Muscle layer of duodenum (tissue), 2 donors: Measurements from ENCODE around the gene HOXC12.

ENCODE experiments used
- H3K27ac ChIP-seq: one replicate; pipeline ENCODE4 v1.7.0; 2013; ENCODE audit warnings: mild to moderate bottlenecking, low read length
- H3K27me3 ChIP-seq: one replicate; pipeline ENCODE4 v1.7.0; 2013; ENCODE audit warnings: low read depth, mild to moderate bottlenecking, control low read depth, low read length
- H3K36me3 ChIP-seq, 2 donors: one replicate each; pipeline ENCODE4 v1.7.0; 2013; ENCODE audit warnings: low read length in 2 of 2, control low read depth in 1 of 2, mild to moderate bottlenecking in 1 of 2; ENCODE audit not compliant: insufficient read depth in 2 of 2, control insufficient read depth in 1 of 2
- H3K4me1 ChIP-seq, 2 donors: one replicate each; pipeline ENCODE4 v1.7.0; 2013; ENCODE audit warnings: low read length in 2 of 2, mild to moderate bottlenecking in 2 of 2, control low read depth in 1 of 2, moderate library complexity in 1 of 2; ENCODE audit not compliant: insufficient read depth in 2 of 2, control insufficient read depth in 1 of 2
- H3K4me3 ChIP-seq, 2 donors: one replicate each; pipeline ENCODE4 v1.7.0; 2013; ENCODE audit warnings: low read length in 2 of 2, low read depth in 1 of 2, mild to moderate bottlenecking in 1 of 2
- H3K9me3 ChIP-seq, 2 donors: one replicate each; pipeline ENCODE4 v1.7.0; 2013; ENCODE audit warnings: low read length in 2 of 2, control low read depth in 1 of 2, mild to moderate bottlenecking in 1 of 2; ENCODE audit not compliant: control insufficient read depth in 1 of 2
- donor health status: healthy.

The HOXC12 gene

DNA sequence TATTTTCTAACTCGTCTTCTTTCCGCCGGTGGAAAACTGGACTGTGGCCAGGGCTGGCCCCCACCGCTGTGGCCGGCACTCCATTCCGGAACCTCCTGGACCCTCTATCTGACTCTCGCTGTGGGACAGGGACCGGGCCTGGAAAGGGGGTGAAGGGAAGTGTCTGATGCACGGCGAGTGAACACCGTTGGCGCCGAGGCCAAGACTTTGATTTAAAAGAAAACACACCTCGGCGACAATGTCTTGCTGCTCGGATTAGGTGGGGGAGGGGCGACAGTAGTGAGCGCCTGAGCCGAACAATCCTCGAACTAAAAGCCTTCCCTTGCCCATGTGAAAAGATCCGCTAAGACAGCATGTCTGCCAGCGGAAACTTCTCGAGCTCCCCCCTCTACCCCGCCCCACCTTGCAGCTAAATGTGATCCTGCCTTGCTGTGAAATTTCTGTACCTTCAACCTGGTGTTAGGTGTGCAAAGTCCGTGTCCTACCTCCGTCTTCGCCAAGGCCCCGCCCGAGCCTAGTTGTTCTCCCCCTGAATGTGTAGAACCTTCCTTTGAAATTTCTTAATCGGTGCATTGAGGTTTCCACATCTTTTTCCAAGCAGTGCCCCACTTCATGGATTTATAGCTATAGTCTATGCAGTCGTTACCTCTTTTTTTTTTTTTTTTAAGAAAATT lies 20.9 kb downstream of the HOXC12 start:
- Histone ChIP-seq H3K36me3 (no peaks in the 10 kb centered on the region), H3K27ac (no peak overlapping the region), H3K4me1 (peaks cover 0 to 27% of the 10 kb centered on the region in 2 donors), H3K9me3 (no peaks in the 10 kb centered on the region), H3K4me3 (no peak overlapping the region), H3K27me3 (peaks cover 90% of the 10 kb centered on the region)

DNA sequence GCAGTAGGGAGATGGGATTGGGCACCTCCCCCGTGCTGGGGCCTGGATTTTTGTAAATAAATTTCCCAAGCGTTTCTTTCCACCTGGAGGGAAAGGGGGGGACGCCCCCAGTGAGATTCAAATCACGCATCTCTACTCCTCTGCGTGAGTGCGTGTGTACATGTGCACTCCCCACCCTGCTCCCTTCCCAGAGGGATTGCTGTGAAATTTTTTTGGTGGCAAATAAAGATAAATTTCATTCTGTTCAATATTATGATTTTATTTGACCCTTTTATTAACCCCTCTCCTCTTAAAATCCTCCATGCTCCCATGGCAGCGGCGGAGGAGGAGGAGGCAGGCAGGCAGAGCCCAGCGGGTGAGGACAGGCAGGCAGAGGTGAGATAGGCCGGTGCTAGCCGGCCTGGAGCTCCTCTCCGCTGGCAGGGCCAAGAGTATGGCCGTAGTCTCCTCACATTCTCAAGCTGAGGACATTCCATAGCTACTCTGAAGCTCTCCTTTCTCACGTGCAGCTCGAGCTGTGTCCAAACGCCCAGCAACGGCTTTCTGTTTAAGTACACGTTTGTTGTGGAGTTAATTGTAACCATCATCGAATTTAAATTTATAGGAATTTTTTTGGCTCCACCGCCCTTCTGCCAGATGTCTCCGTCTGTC lies 21.6 kb downstream of the HOXC12 start:
- Histone ChIP-seq H3K36me3 (no peaks in the 10 kb centered on the region), H3K27me3 (peaks cover 90% of the 10 kb centered on the region), H3K4me1 (peaks cover 0 to 27% of the 10 kb centered on the region in 2 donors), H3K9me3 (no peaks in the 10 kb centered on the region), H3K27ac (no peak overlapping the region), H3K4me3 (no peak overlapping the region)

- no peaks in the 10 kb centered on the region for H3K36me3 ChIP-seq
- no peak overlapping the region for H3K4me3 ChIP-seq
- no peak overlapping the region for H3K27ac ChIP-seq
- H3K27me3 ChIP-seq: peaks cover 88% of the 10 kb centered on the region
- H3K4me1 ChIP-seq: peaks cover 0 to 27% of the 10 kb centered on the region in 2 donors
- H3K9me3 ChIP-seq: no peaks in the 10 kb centered on the region
These were observed 22.3 kb downstream of the HOXC12 start for GRCh38 chr12:53976823-53977595.

GRCh38 chr12:53977596-53978445 lies 23.1 kb downstream of the HOXC12 start:
- no peak overlapping the region for H3K27ac ChIP-seq
- no peaks in the 10 kb centered on the region for H3K9me3 ChIP-seq
- peaks cover 0 to 30% of the 10 kb centered on the region in 2 donors for H3K4me1 ChIP-seq
- H3K4me3 ChIP-seq: no peak overlapping the region
- H3K36me3 ChIP-seq: no peaks in the 10 kb centered on the region
- H3K27me3 ChIP-seq: peaks cover 88% of the 10 kb centered on the region

DNA sequence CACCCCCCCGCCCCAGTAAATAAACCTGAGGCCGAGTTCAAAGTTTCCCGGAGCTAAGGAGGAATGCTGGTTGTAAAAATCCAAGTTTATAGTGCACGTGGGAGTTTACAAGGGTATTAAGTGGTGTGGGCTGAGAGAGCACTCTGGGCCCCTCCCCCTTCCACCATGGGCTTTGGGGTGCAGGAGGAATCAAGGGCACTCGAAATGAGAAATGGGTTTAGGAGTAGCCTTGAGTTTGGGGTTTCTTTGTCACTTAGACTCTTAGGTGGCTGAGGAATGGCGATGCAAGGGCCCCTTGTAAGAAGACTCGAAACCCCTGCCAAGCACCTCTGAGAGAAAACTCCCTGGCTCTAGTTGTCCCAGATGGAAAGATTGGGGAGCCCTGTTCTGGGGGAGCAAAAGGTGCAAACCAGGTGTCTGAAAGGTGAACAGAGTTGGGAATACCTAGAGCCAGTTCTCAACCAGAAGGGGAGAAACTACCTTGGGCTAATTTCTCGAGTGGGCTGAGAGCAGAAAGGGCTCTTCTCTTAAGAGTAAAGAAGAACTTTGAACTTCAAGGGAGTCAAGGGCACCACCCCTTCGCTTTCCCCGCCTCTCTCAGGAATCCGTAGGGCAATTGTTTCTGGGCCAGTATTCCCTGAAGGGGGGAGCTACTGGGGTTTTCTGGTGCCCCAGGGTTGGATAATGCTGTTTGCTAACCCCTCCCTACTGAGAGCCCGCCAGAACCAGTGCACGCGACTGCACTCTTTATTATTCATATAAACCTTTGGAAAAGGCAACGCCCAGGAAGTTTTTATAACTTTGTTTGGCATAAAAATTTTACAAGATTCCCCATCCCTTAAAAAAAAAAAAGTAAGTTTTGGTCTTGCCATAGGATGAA lies 24.0 kb downstream of the HOXC12 start:
- Histone ChIP-seq H3K27me3 (peaks cover 89% of the 10 kb centered on the region), H3K9me3 (peaks cover 0 to 4% of the 10 kb centered on the region in 2 donors), H3K27ac (no peak overlapping the region), H3K4me1 (peaks cover 0 to 31% of the 10 kb centered on the region in 2 donors), H3K4me3 (no peak overlapping the region), H3K36me3 (no peaks in the 10 kb centered on the region)

DNA sequence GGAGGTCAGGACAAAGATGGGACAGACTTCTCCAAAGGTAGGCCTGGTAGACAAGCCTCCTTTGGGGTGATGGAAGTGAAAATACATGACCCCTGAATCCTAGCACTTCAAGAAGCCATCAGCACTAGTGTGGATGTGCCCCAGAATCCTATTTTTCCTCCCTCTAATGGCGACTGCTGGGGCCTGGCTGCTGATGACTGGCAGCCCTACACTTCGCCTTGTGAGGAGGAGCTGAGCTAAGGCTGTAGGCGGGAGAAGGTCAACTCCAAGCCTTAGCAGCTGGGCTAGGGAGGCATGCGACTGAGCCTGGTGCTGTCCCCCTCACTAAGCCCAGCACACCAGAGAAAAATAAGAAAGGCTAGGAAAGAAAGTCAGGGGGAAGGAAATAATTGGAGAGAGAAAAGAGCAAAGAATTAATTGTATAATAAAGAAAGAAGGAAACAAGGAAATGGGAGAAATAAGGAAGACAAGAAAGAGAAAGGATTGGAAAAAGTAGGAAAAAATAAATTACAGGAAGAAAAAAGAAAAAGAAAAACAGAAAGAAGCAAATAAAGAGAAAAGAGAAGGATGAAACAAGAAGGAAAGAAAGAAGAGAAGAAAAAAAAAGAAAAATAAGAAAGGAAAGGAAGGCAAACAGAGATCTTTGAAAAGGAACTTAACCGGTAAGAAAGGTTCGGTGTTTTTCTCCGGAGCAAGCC lies 25.6 kb downstream of the HOXC12 start:
- Histone ChIP-seq H3K4me3 (no peak overlapping the region), H3K27ac (no peak overlapping the region), H3K27me3 (peaks cover 87% of the 10 kb centered on the region), H3K4me1 (peaks cover 0 to 20% of the 10 kb centered on the region in 2 donors), H3K36me3 (no peaks in the 10 kb centered on the region), H3K9me3 (peaks cover 0 to 4% of the 10 kb centered on the region in 2 donors)

- Histone ChIP-seq H3K4me1 (peaks cover 0 to 23% of the 10 kb centered on the region in 2 donors), H3K9me3 (peaks cover 0 to 4% of the 10 kb centered on the region in 2 donors), H3K27ac (no peak overlapping the region), H3K36me3 (no peaks in the 10 kb centered on the region), H3K4me3 (no peak overlapping the region), H3K27me3 (peaks cover 88% of the 10 kb centered on the region)
These were observed 26.2 kb downstream of the HOXC12 start for GRCh38 chr12:53980802-53981496.

DNA sequence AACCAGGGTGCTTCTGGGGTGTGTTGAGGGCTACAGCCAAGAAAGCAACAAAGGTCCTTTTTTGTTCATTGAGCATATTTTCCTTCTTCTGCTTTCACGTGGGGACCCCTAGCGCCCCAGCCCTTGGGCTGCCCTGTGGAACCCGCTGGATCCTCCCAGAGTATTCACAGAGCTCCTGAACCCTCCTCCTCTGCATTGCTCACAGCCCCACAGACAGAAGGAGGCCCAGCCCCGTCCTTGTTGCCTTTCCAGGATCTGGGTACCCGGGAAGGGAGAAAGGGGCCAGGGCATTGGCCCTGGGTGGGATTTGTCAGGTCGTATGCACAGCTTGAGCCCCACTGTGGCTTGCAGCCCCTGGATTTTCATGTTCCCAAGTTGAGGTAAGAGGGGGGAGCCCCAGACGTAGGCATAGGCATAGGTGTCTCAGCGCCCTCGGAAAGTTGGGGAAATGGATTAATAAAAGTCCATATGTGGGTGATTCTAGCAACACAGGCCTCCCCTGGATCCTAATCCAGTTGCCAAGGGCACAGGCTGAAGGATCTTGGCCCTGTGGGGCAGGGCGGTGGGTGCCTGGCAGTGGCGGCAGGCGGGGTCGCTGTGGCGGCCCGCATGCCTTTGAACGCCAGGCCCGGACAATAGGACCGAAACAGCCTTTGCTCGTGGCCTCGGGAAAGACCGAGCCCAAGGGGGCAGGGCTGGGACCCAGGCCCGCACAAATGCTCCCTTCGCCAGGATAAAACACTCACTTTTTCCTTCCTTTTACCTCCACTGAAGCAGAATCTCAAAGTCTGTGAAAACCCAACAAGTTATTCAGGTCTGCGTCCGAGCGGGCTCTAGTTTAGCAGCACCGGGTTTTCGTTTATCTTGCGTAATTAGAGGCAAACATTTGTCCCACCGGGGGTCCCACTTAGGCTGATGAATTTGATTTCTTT lies 27.2 kb downstream of the HOXC12 start:
- Histone ChIP-seq H3K4me3 (no peak overlapping the region), H3K36me3 (no peaks in the 10 kb centered on the region), H3K27ac (no peak overlapping the region), H3K9me3 (peaks cover 0 to 4% of the 10 kb centered on the region in 2 donors), H3K27me3 (peaks cover 88% of the 10 kb centered on the region), H3K4me1 (peaks cover 0 to 30% of the 10 kb centered on the region in 2 donors)
